PC-9 (cell line): ENCODE measurements around the gene MSMO1. TPM values are rescaled to one million over a fixed set of nuclear protein-coding genes. Genes with fewer than 3 reads are reported as not detected.

Experiments used
- BruUV-seq: library from RNA; stranded (reverse); fragments of 400-500 nt; replicated peaks from 2 replicates; lab custom pipeline; 2021; lab: Mats Ljungman, UMichigan
- CTCF ChIA-PET: fragments of 300-600 bp; sonication (Branson Sonifier 250); formaldehyde crosslinking; loops from one replicate; lab custom pipeline; 2022; ENCODE audit warnings: antibody characterized with exemption; lab: Charles Lee
- POLR2A ChIA-PET: fragments of 300-600 bp; sonication (Branson Sonifier 250); formaldehyde crosslinking; loops from one replicate; lab custom pipeline; 2022; ENCODE audit warnings: antibody characterized with exemption; ENCODE audit not compliant: unreplicated experiment; lab: Charles Lee
- DNase-seq, 2 experiments: peaks; one replicate each; pipeline versions ENCODE4 v3.0.0 to v3.0.0-alpha.2; 2015 to 2022; ENCODE audit warnings: mixed read lengths in 1 of 2
- H2AFZ ChIP-seq: fragments of 200-600 bp; sonication (generic); 2 replicates; pipeline ENCODE4 v1.8.1; 2017; ENCODE audit warnings: antibody characterized with exemption
- H3F3A ChIP-seq: fragments of 200-600 bp; sonication (generic); 2 replicates; pipeline ENCODE4 v1.8.1; 2017; ENCODE audit warnings: antibody characterized with exemption, mild to moderate bottlenecking, low read depth; ENCODE audit not compliant: insufficient read depth
- H3K27ac ChIP-seq: fragments of 200-600 bp; sonication (generic); 2 replicates; pipeline ENCODE4 v1.6.1; 2016; ENCODE audit warnings: mixed run types
- H3K27me3 ChIP-seq: fragments of 200-600 bp; sonication (generic); 2 replicates; pipeline ENCODE4 v1.6.1; 2016; ENCODE audit warnings: low read depth, mixed run types; ENCODE audit not compliant: insufficient read depth
- H3K36me3 ChIP-seq: fragments of 200-600 bp; sonication (generic); 2 replicates; pipeline ENCODE4 v1.6.1; 2016; ENCODE audit warnings: low read depth, mixed run types
- H3K4me1 ChIP-seq: fragments of 200-600 bp; sonication (generic); replicated peaks from 2 replicates; pipeline ENCODE4 v1.6.1; 2016; ENCODE audit warnings: mixed run types; ENCODE audit not compliant: insufficient read depth
- H3K4me2 ChIP-seq: fragments of 200-600 bp; sonication (generic); 2 replicates; pipeline ENCODE4 v1.6.1; 2017; ENCODE audit warnings: mixed run types
- H3K4me3 ChIP-seq: fragments of 200-600 bp; sonication (generic); 2 replicates; pipeline ENCODE4 v1.6.1; 2016; ENCODE audit warnings: mixed run types
- H3K79me2 ChIP-seq: fragments of 200-600 bp; sonication (generic); 2 replicates; pipeline ENCODE4 v1.6.1; 2017; ENCODE audit warnings: low read depth, mixed run types
- H3K9me2 ChIP-seq: fragments of 200-600 bp; sonication (generic); 2 replicates; pipeline ENCODE4 v1.8.1; 2017; ENCODE audit warnings: mild to moderate bottlenecking; ENCODE audit not compliant: insufficient read depth
- H3K9me3 ChIP-seq: fragments of 200-600 bp; sonication (generic); 2 replicates; pipeline ENCODE4 v1.8.1; 2016; ENCODE audit warnings: low read depth; ENCODE audit not compliant: insufficient read depth
- H4K20me1 ChIP-seq: fragments of 200-600 bp; sonication (generic); 2 replicates; pipeline ENCODE4 v1.8.1; 2017; ENCODE audit not compliant: insufficient read depth
- CTCF ChIP-seq: fragments of 200-600 bp; sonication (generic); conservative IDR thresholded peaks from 2 replicates; pipeline ENCODE4 v1.6.1; 2017; ENCODE audit warnings: mixed run types, antibody characterized with exemption, mild to moderate bottlenecking, moderate library complexity
- EZH2 ChIP-seq: fragments of 200-600 bp; sonication (generic); IDR thresholded peaks from 2 replicates; pipeline ENCODE4 v1.8.0; 2017; ENCODE audit warnings: antibody characterized with exemption, low read depth
- intact Hi-C: fragments of 100-400 bp; cut with micrococcal nuclease; formaldehyde crosslinking; loops from one replicate; pipeline ENCODE4 v1.10.0; 2022; ENCODE audit not compliant: unreplicated experiment
- total RNA-seq: library from RNA; stranded (reverse); gene quantifications from 2 replicates; pipeline ENCODE4 v1.2.3, GENCODE V29; 2021

MSMO1 gene
- total RNA-seq, 1 experiment from 2014 or later, result 117 TPM

- H3K4me1 ChIP-seq, result peaks cover 49% of the 10 kb centered on the region
- peaks cover 22% of the 10 kb centered on the region for H3F3A ChIP-seq
- TF ChIP-seq CTCF (no peak), EZH2 (no peak)
- H3K79me2 ChIP-seq, result peaks cover 61% of the 10 kb centered on the region
- H4K20me1 ChIP-seq, result peaks cover 38% of the 10 kb centered on the region
- peaks cover 8% of the 10 kb centered on the region; the same call in 1 of the 2 replicates for H3K36me3 ChIP-seq
- no peaks in the 10 kb centered on the region for H3K9me2 ChIP-seq
- no peaks in the 10 kb centered on the region for H3K9me3 ChIP-seq
- H3K4me3 ChIP-seq, result peak overlapping the region; percentile 80
- ChIA-PET POLR2A (no interaction called here), CTCF (no interaction called here)
- no peak overlapping the region for H2AFZ ChIP-seq
- 0 out of 2 replicates have a peak overlapping the region, but pooled peaks have one; percentile 43 for H3K27ac ChIP-seq
- H3K27me3 ChIP-seq, result no peaks in the 10 kb centered on the region
- DNase-seq, result no peak
- intact Hi-C loops, result loop anchor here (10.0 kb wide), 1 partner anchor 1834 kb away; the partner anchor contains the start of gene TMA16
- H3K4me2 ChIP-seq, result peak overlapping the region; percentile 98
- TSS peak; percentile 31 for BruUV-seq
These were observed 1.2 kb downstream of the MSMO1 start for GRCh38 chr4:165328708-165329107.

GRCh38 chr4:165330071-165330470 is 2.6 kb downstream of the MSMO1 start:
- Histone ChIP-seq H3K9me2 (no peaks in the 10 kb centered on the region), H4K20me1 (peaks cover 42% of the 10 kb centered on the region), H3F3A (peaks cover 18% of the 10 kb centered on the region), H2AFZ (no peak overlapping the region), H3K4me2 (peak overlapping the region; percentile 98), H3K27ac (no peak overlapping the region), H3K4me3 (peak overlapping the region; percentile 80; the same call in 1 of the 2 replicates), H3K79me2 (peaks cover 75% of the 10 kb centered on the region), H3K36me3 (peaks cover 18% of the 10 kb centered on the region; the same call in 1 of the 2 replicates), H3K9me3 (no peaks in the 10 kb centered on the region), H3K27me3 (no peaks in the 10 kb centered on the region), H3K4me1 (peaks cover 47% of the 10 kb centered on the region)
- CTCF ChIA-PET, result interaction anchor here (0.8 kb wide), 1 partner anchor 128 kb away, joined by 3 read pairs; no protein-coding TSS in a partner anchor
- POLR2A ChIA-PET, result no interaction called here
- TF ChIP-seq CTCF, result no peak
- no peak for TF ChIP-seq EZH2
- no TSS peak for BruUV-seq
- DNase-seq, result no peak
- intact Hi-C loops, result no loop called here

- Histone ChIP-seq H3K79me2 (peaks cover 80% of the 10 kb centered on the region), H3K27ac (no peak overlapping the region), H4K20me1 (peaks cover 46% of the 10 kb centered on the region), H3K27me3 (no peaks in the 10 kb centered on the region), H3K4me2 (peak overlapping the region; percentile 98), H3K4me3 (peak overlapping the region; percentile 80; the same call in 1 of the 2 replicates), H3K36me3 (peaks cover 19% of the 10 kb centered on the region; the same call in 1 of the 2 replicates), H3K9me2 (no peaks in the 10 kb centered on the region), H3K9me3 (no peaks in the 10 kb centered on the region), H3F3A (peaks cover 12% of the 10 kb centered on the region), H2AFZ (no peak overlapping the region), H3K4me1 (peaks cover 41% of the 10 kb centered on the region)
- ChIA-PET CTCF (interaction anchor here (0.6 to 0.8 kb wide), 2 partner anchors 129 to 204 kb away, joined by 3 read pairs; no protein-coding TSS in a partner anchor), POLR2A (no interaction called here)
- TF ChIP-seq EZH2, result no peak
- TF ChIP-seq CTCF, result no peak
- DNase-seq, result no peak
- intact Hi-C loops, result no loop called here
- no TSS peak for BruUV-seq
These were observed 3.2 kb downstream of the MSMO1 start for GRCh38 chr4:165330666-165331065.
